SU-DHL-6 (cell line): Measurements from ENCODE around the gene MLN.

Source experiments
- EZH2phosphoT487 ChIP-seq: fragments of 200-600 bp; sonication (generic), shearing (Covaris generic); conservative IDR thresholded peaks from 2 replicates; pipeline ENCODE4 v1.6.1; 2018; ENCODE audit warnings: mild to moderate bottlenecking, antibody characterized with exemption, low read length, moderate library complexity, mixed read lengths
- TF ChIP-seq, protein P1 (sequence below): fragments of 200-600 bp; sonication (generic); IDR thresholded peaks from one replicate; pipeline ENCODE4 v1.5.1; 2017; ENCODE audit warnings: antibody characterized with exemption, mild to moderate bottlenecking, low read length, moderate library complexity; ENCODE audit not compliant: insufficient read depth, poor library complexity, severe bottlenecking

DNA sequence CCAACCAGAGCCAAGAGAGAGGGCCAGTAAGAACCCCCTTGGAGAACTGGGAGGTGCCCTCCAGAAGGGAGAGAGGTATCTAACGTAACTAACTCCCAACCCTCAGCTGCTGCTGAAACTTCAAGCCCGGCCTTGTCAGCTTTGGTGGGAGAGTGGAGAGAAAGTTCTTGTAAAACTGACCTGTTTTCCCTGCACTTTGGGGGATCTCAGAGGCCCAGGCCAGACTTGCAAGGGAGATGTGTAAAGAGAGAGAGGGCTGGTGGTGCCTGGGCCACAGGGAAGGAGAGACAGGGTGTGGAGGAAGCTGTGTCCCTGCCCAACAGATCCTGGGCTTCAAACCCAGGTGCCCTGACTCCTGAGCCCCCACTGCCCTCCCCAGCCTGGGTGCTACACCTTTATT, 39.8 kb downstream of the MLN start:
- TF ChIP-seq, protein P1, sequence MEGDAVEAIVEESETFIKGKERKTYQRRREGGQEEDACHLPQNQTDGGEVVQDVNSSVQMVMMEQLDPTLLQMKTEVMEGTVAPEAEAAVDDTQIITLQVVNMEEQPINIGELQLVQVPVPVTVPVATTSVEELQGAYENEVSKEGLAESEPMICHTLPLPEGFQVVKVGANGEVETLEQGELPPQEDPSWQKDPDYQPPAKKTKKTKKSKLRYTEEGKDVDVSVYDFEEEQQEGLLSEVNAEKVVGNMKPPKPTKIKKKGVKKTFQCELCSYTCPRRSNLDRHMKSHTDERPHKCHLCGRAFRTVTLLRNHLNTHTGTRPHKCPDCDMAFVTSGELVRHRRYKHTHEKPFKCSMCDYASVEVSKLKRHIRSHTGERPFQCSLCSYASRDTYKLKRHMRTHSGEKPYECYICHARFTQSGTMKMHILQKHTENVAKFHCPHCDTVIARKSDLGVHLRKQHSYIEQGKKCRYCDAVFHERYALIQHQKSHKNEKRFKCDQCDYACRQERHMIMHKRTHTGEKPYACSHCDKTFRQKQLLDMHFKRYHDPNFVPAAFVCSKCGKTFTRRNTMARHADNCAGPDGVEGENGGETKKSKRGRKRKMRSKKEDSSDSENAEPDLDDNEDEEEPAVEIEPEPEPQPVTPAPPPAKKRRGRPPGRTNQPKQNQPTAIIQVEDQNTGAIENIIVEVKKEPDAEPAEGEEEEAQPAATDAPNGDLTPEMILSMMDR: no peak
- TF ChIP-seq EZH2phosphoT487: no peak
